Measurements from ENCODE around the gene INTS1.

DNA sequence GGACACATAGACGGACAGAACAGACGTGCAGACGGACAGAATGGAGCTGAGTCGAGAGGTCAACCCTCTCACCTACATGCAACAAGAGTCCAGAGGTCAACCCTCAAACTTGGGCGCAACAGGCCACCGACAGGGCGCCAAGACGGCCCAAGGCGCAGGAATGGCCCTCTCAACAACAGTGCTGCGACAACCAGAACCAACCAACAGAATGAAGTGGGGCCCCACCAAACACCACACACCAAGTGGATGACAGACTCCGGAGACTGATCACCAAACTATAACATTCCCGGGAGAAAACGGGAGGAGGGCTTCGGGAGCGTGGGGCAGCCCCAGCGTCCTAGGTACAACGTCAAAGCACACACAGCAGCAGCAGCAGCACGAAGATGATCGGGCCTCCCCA is 13.4 kb downstream of the INTS1 start:
- TF ChIP-seq, protein P1, sequence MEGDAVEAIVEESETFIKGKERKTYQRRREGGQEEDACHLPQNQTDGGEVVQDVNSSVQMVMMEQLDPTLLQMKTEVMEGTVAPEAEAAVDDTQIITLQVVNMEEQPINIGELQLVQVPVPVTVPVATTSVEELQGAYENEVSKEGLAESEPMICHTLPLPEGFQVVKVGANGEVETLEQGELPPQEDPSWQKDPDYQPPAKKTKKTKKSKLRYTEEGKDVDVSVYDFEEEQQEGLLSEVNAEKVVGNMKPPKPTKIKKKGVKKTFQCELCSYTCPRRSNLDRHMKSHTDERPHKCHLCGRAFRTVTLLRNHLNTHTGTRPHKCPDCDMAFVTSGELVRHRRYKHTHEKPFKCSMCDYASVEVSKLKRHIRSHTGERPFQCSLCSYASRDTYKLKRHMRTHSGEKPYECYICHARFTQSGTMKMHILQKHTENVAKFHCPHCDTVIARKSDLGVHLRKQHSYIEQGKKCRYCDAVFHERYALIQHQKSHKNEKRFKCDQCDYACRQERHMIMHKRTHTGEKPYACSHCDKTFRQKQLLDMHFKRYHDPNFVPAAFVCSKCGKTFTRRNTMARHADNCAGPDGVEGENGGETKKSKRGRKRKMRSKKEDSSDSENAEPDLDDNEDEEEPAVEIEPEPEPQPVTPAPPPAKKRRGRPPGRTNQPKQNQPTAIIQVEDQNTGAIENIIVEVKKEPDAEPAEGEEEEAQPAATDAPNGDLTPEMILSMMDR (IDR thresholded peaks at IDR 0.05) = no peak
- no peak for TF ChIP-seq POLR2A (IDR thresholded peaks at IDR 0.05)

Data from testis (tissue), 2 donors.